CD8-positive, alpha-beta memory T cell (primary cell): ENCODE results near the gene DGKI. TPM values are rescaled to one million over a fixed set of nuclear protein-coding genes. Genes with fewer than 3 reads are reported as not detected.

Experiments
- CTCF ChIA-PET: fragments of 350-600 bp; sonication (Branson Sonifier 250); formaldehyde crosslinking; loops from one replicate; lab custom pipeline; 2021; ENCODE audit warnings: antibody characterized with exemption; lab: Charles Lee
- POLR2A ChIA-PET: fragments of 350-600 bp; sonication (Branson Sonifier 250); formaldehyde crosslinking; loops from one replicate; lab custom pipeline; 2021; ENCODE audit warnings: antibody characterized with exemption; lab: Charles Lee
- DNase-seq, 5 donors: peaks; one replicate each; pipeline versions ENCODE4 v3.0.0 to v3.0.0-alpha.2; 2020 to 2022; ENCODE audit warnings: mixed read lengths in 1 of 5
- H3K27ac ChIP-seq: one replicate; pipeline ENCODE4 v1.7.0; 2013; ENCODE audit warnings: low read depth, mild to moderate bottlenecking, low read length, moderate library complexity
- H3K27me3 ChIP-seq: 2 replicates; pipeline ENCODE4 v1.7.0; 2013; ENCODE audit warnings: low read length, mild to moderate bottlenecking; ENCODE audit not compliant: insufficient read depth, poor library complexity, severe bottlenecking
- H3K36me3 ChIP-seq: 2 replicates; pipeline ENCODE4 v1.7.0; 2013; ENCODE audit warnings: mild to moderate bottlenecking, low read length, moderate library complexity; ENCODE audit not compliant: insufficient read depth
- H3K4me1 ChIP-seq: 2 replicates; pipeline ENCODE4 v1.7.0; 2013; ENCODE audit warnings: mild to moderate bottlenecking, low read length, moderate library complexity; ENCODE audit not compliant: insufficient read depth
- H3K4me3 ChIP-seq: 2 replicates; pipeline ENCODE4 v1.7.0; 2013; ENCODE audit warnings: mild to moderate bottlenecking, low read length
- H3K9me3 ChIP-seq: 2 replicates; pipeline ENCODE4 v1.7.0; 2013; ENCODE audit warnings: mild to moderate bottlenecking, low read length
- H3K27ac Mint-ChIP-seq, 8 donors: one replicate each; pipeline ENCODE4 v1.8.0; 2020 to 2021; ENCODE audit warnings: mixed read lengths in 8 of 8, mild to moderate bottlenecking in 6 of 8, inconsistent platforms in 3 of 8, moderate library complexity in 3 of 8
- H3K27me3 Mint-ChIP-seq, 2 donors: one replicate each; pipeline ENCODE4 v1.8.0; 2020 to 2021; ENCODE audit warnings: mixed read lengths in 2 of 2, mild to moderate bottlenecking in 1 of 2, moderate library complexity in 1 of 2
- H3K36me3 Mint-ChIP-seq, 3 donors: one replicate each; pipeline ENCODE4 v1.8.0; 2020 to 2021; ENCODE audit warnings: mixed read lengths in 3 of 3, inconsistent platforms in 1 of 3, mild to moderate bottlenecking in 1 of 3
- H3K4me1 Mint-ChIP-seq, 3 donors: one replicate each; pipeline ENCODE4 v1.8.0; 2020 to 2021; ENCODE audit warnings: mixed read lengths in 3 of 3, inconsistent platforms in 1 of 3, mild to moderate bottlenecking in 1 of 3
- H3K4me3 Mint-ChIP-seq, 7 donors: one replicate each; pipeline ENCODE4 v1.8.0; 2020 to 2021; ENCODE audit warnings: mixed read lengths in 7 of 7, mild to moderate bottlenecking in 6 of 7, moderate library complexity in 4 of 7, inconsistent platforms in 2 of 7
- H3K9me3 Mint-ChIP-seq, 5 donors: one replicate each; pipeline ENCODE4 v1.8.0; 2020 to 2022; ENCODE audit warnings: mixed read lengths in 5 of 5, mild to moderate bottlenecking in 3 of 5, moderate library complexity in 2 of 5, inconsistent platforms in 1 of 5
- polyA plus RNA-seq: library from polyadenylated mRNA; unstranded; fragments of 300-500 nt; fragmentation: Illumina TruSeq; gene quantifications from one replicate; pipeline ENCODE4 v1.2.3, GENCODE V29; 2021
- total RNA-seq, 2 experiments: library from RNA; stranded (reverse); gene quantifications; one replicate each; pipeline ENCODE4 v1.2.3, GENCODE V29; 2021

The DGKI gene
- total and polyA plus RNA-seq, 3 experiments from 2014 or later: 1.3 to 1.4 TPM; not detected in 1

GRCh38 chr7:137403353-137403695, 443.4 kb downstream of the DGKI start:
- no peaks in the 10 kb centered on the region for H3K4me1 ChIP-seq
- no peak overlapping the region for H3K4me3 ChIP-seq
- H3K9me3 ChIP-seq: no peaks in the 10 kb centered on the region
- Mint-ChIP-seq H3K36me3 (no peaks in the 10 kb centered on the region), H3K27me3 (no peaks in the 10 kb centered on the region), H3K9me3 (no peaks in the 10 kb centered on the region), H3K27ac (no peak overlapping the region), H3K4me3 (no peak overlapping the region), H3K4me1 (no peaks in the 10 kb centered on the region)
- H3K27ac ChIP-seq: no peak overlapping the region
- H3K27me3 ChIP-seq: no peaks in the 10 kb centered on the region
- DNase-seq: no peak
- no peaks in the 10 kb centered on the region for H3K36me3 ChIP-seq
- POLR2A ChIA-PET: no interaction called here
- CTCF ChIA-PET: no interaction called here

GRCh38 chr7:137402536-137403352, 444.0 kb downstream of the DGKI start:
- Mint-ChIP-seq H3K4me1 (no peaks in the 10 kb centered on the region), H3K4me3 (no peak overlapping the region), H3K36me3 (no peaks in the 10 kb centered on the region), H3K27me3 (no peaks in the 10 kb centered on the region), H3K9me3 (no peaks in the 10 kb centered on the region), H3K27ac (no peak overlapping the region)
- Histone ChIP-seq H3K9me3 (no peaks in the 10 kb centered on the region), H3K36me3 (no peaks in the 10 kb centered on the region), H3K27ac (no peak overlapping the region), H3K4me1 (no peaks in the 10 kb centered on the region), H3K27me3 (no peaks in the 10 kb centered on the region), H3K4me3 (no peak overlapping the region)
- no peak for DNase-seq
- ChIA-PET POLR2A (no interaction called here), CTCF (no interaction called here)

GRCh38 chr7:137399827-137400823, 446.6 kb downstream of the DGKI start:
- no peaks in the 10 kb centered on the region for H3K4me1 ChIP-seq
- DNase-seq: no peak
- H3K36me3 ChIP-seq: no peaks in the 10 kb centered on the region
- no peak overlapping the region for H3K27ac ChIP-seq
- Mint-ChIP-seq H3K27ac (no peak overlapping the region), H3K27me3 (peaks cover 0 to 1% of the 10 kb centered on the region in 2 donors), H3K4me1 (no peaks in the 10 kb centered on the region), H3K9me3 (no peaks in the 10 kb centered on the region), H3K4me3 (no peak overlapping the region), H3K36me3 (no peaks in the 10 kb centered on the region)
- no peaks in the 10 kb centered on the region for H3K27me3 ChIP-seq
- ChIA-PET CTCF (no interaction called here), POLR2A (no interaction called here)
- H3K9me3 ChIP-seq: no peaks in the 10 kb centered on the region
- H3K4me3 ChIP-seq: no peak overlapping the region

GRCh38 chr7:137396051-137396450, 450.7 kb downstream of the DGKI start:
- H3K9me3 Mint-ChIP-seq: peaks cover 0 to 3% (median 0%) of the 10 kb centered on the region in 5 donors
- ChIA-PET CTCF (no interaction called here), POLR2A (no interaction called here)
- H3K4me1 Mint-ChIP-seq: no peaks in the 10 kb centered on the region
- no peaks in the 10 kb centered on the region for H3K36me3 Mint-ChIP-seq
- no peaks in the 10 kb centered on the region for H3K27me3 ChIP-seq
- no peak overlapping the region for H3K4me3 Mint-ChIP-seq
- no peak overlapping the region for H3K27ac ChIP-seq
- no peak overlapping the region for H3K27ac Mint-ChIP-seq
- no peaks in the 10 kb centered on the region for H3K4me1 ChIP-seq
- peaks cover 0 to 1% of the 10 kb centered on the region in 2 donors for H3K27me3 Mint-ChIP-seq
- no peak for DNase-seq
- no peak overlapping the region for H3K4me3 ChIP-seq
- no peaks in the 10 kb centered on the region for H3K36me3 ChIP-seq
- no peaks in the 10 kb centered on the region for H3K9me3 ChIP-seq

GRCh38 chr7:137395420-137395819, 451.4 kb downstream of the DGKI start:
- no peak overlapping the region for H3K27ac ChIP-seq
- H3K27me3 ChIP-seq: no peaks in the 10 kb centered on the region
- Mint-ChIP-seq H3K4me3 (no peak overlapping the region), H3K27me3 (peaks cover 0 to 1% of the 10 kb centered on the region in 2 donors), H3K4me1 (no peaks in the 10 kb centered on the region), H3K9me3 (peaks cover 0 to 3% (median 0%) of the 10 kb centered on the region in 5 donors), H3K27ac (no peak overlapping the region), H3K36me3 (no peaks in the 10 kb centered on the region)
- DNase-seq: no peak
- no peaks in the 10 kb centered on the region for H3K9me3 ChIP-seq
- H3K4me3 ChIP-seq: no peak overlapping the region
- ChIA-PET CTCF (no interaction called here), POLR2A (no interaction called here)
- H3K4me1 ChIP-seq: no peaks in the 10 kb centered on the region
- H3K36me3 ChIP-seq: no peaks in the 10 kb centered on the region

GRCh38 chr7:137393570-137393969, 453.2 kb downstream of the DGKI start:
- Mint-ChIP-seq H3K4me3 (no peak overlapping the region), H3K27me3 (peaks cover 0 to 1% of the 10 kb centered on the region in 2 donors), H3K4me1 (no peaks in the 10 kb centered on the region), H3K9me3 (peaks cover 0 to 3% (median 0%) of the 10 kb centered on the region in 5 donors), H3K36me3 (no peaks in the 10 kb centered on the region), H3K27ac (no peak overlapping the region)
- DNase-seq: no peak
- no peak overlapping the region for H3K4me3 ChIP-seq
- CTCF ChIA-PET: no interaction called here
- H3K27me3 ChIP-seq: no peaks in the 10 kb centered on the region
- H3K4me1 ChIP-seq: no peaks in the 10 kb centered on the region
- H3K36me3 ChIP-seq: no peaks in the 10 kb centered on the region
- POLR2A ChIA-PET: no interaction called here
- no peak overlapping the region for H3K27ac ChIP-seq
- no peaks in the 10 kb centered on the region for H3K9me3 ChIP-seq

- H3K27me3 ChIP-seq: no peaks in the 10 kb centered on the region
- Mint-ChIP-seq H3K9me3 (peaks cover 0 to 3% (median 0%) of the 10 kb centered on the region in 5 donors), H3K36me3 (no peaks in the 10 kb centered on the region), H3K4me3 (no peak overlapping the region), H3K27me3 (no peaks in the 10 kb centered on the region), H3K4me1 (no peaks in the 10 kb centered on the region), H3K27ac (no peak overlapping the region)
- no peak overlapping the region for H3K27ac ChIP-seq
- H3K4me1 ChIP-seq: no peaks in the 10 kb centered on the region
- no peak for DNase-seq
- CTCF ChIA-PET: no interaction called here
- H3K9me3 ChIP-seq: no peaks in the 10 kb centered on the region
- no peaks in the 10 kb centered on the region for H3K36me3 ChIP-seq
- POLR2A ChIA-PET: no interaction called here
- H3K4me3 ChIP-seq: no peak overlapping the region
Measured at GRCh38 chr7:137390076-137390475, 456.7 kb downstream of the DGKI start.

GRCh38 chr7:137388916-137389315, 457.9 kb downstream of the DGKI start:
- Mint-ChIP-seq H3K4me3 (no peak overlapping the region), H3K9me3 (peaks cover 0 to 3% (median 0%) of the 10 kb centered on the region in 5 donors), H3K27ac (no peak overlapping the region), H3K36me3 (no peaks in the 10 kb centered on the region), H3K27me3 (no peaks in the 10 kb centered on the region), H3K4me1 (no peaks in the 10 kb centered on the region)
- H3K36me3 ChIP-seq: no peaks in the 10 kb centered on the region
- H3K9me3 ChIP-seq: no peaks in the 10 kb centered on the region
- POLR2A ChIA-PET: no interaction called here
- no peaks in the 10 kb centered on the region for H3K4me1 ChIP-seq
- CTCF ChIA-PET: no interaction called here
- no peak overlapping the region for H3K27ac ChIP-seq
- no peak for DNase-seq
- no peaks in the 10 kb centered on the region for H3K27me3 ChIP-seq
- H3K4me3 ChIP-seq: no peak overlapping the region
